Hepatocyte (in vitro differentiated cells): ENCODE results near the gene LYRM4. TPM values are rescaled to one million over a fixed set of nuclear protein-coding genes. Genes with fewer than 3 reads are reported as not detected.

ENCODE experiments used
- DNase-seq: peaks from one replicate; pipeline ENCODE4 v3.0.0-alpha.2; 2016; ENCODE audit warnings: low spot score
- H2AFZ ChIP-seq: fragments of 200-600 bp; sonication (generic); 2 replicates; pipeline ENCODE4 v1.6.0; 2016; ENCODE audit warnings: antibody characterized with exemption, mild to moderate bottlenecking
- H3K27ac ChIP-seq: fragments of 200-600 bp; sonication (generic); 2 replicates; pipeline ENCODE4 v1.5.1; 2016; ENCODE audit warnings: mild to moderate bottlenecking
- H3K27me3 ChIP-seq: fragments of 200-600 bp; sonication (generic); 2 replicates; pipeline ENCODE4 v1.6.1; 2016
- H3K36me3 ChIP-seq: fragments of 200-600 bp; sonication (generic); replicated peaks from 2 replicates; pipeline ENCODE4 v1.5.1; 2016; ENCODE audit warnings: low read depth; ENCODE audit not compliant: insufficient read depth
- H3K4me1 ChIP-seq: fragments of 200-600 bp; sonication (generic); 2 replicates; pipeline ENCODE4 v1.5.1; 2016; ENCODE audit warnings: mild to moderate bottlenecking, moderate library complexity; ENCODE audit not compliant: insufficient read depth
- H3K4me2 ChIP-seq: fragments of 200-600 bp; sonication (generic); 2 replicates; pipeline ENCODE4 v1.6.0; 2016
- H3K4me3 ChIP-seq: fragments of 200-600 bp; sonication (generic); 2 replicates; pipeline ENCODE4 v1.5.1; 2016; ENCODE audit warnings: mild to moderate bottlenecking
- H3K79me2 ChIP-seq: fragments of 200-600 bp; sonication (generic); 2 replicates; pipeline ENCODE4 v1.6.0; 2017; ENCODE audit warnings: mild to moderate bottlenecking
- H3K9me2 ChIP-seq: fragments of 200-600 bp; sonication (generic); replicated peaks from 2 replicates; pipeline ENCODE4 v1.6.0; 2017; ENCODE audit warnings: mild to moderate bottlenecking; ENCODE audit not compliant: insufficient read depth
- H3K9me3 ChIP-seq: fragments of 200-600 bp; sonication (generic); 2 replicates; pipeline ENCODE4 v1.5.1; 2016; ENCODE audit warnings: low read depth, mild to moderate bottlenecking
- H4K20me1 ChIP-seq: fragments of 200-600 bp; sonication (generic); 2 replicates; pipeline ENCODE4 v1.6.0; 2016; ENCODE audit warnings: mild to moderate bottlenecking; ENCODE audit not compliant: insufficient read depth, poor library complexity, severe bottlenecking
- CTCF ChIP-seq: fragments of 200-600 bp; sonication (generic); IDR thresholded peaks from 2 replicates; pipeline ENCODE4 v1.5.1; 2016; ENCODE audit warnings: antibody characterized with exemption, mild to moderate bottlenecking; ENCODE audit not compliant: poor library complexity
- EZH2 ChIP-seq: fragments of 200-600 bp; sonication (generic); IDR thresholded peaks from 2 replicates; pipeline ENCODE4 v1.6.1; 2016; ENCODE audit warnings: antibody characterized with exemption, mild to moderate bottlenecking, borderline replicate concordance
- EZH2phosphoT487 ChIP-seq: fragments of 200-600 bp; sonication (generic); IDR thresholded peaks from one replicate; pipeline ENCODE4 v1.6.1; 2018; ENCODE audit warnings: antibody characterized with exemption, mild to moderate bottlenecking, low read depth, moderate library complexity; ENCODE audit not compliant: unreplicated experiment, severe bottlenecking
- WGBS: methylation state at CpG from one replicate; pipeline ENCODE4 v1.1.6; 2016; ENCODE audit warnings: low lambda C conversion rate; ENCODE audit errors: missing lambda C conversion rate; 5-methylcytosine and 5-hydroxymethylcytosine counted together
- polyA plus RNA-seq: library from polyadenylated mRNA; unstranded; fragments of >200 nt; fragmentation: Nextera tagmentation; extraction: Ambion mirVana; gene quantifications from 2 replicates; pipeline ENCODE4 v1.2.1, GENCODE V29; 2016
- total RNA-seq: library from RNA; depleted of rRNA; stranded (reverse); fragments of >200 nt; gene quantifications from 2 replicates; pipeline ENCODE4 v1.2.3, GENCODE V29; 2014

LYRM4 gene
- total and polyA plus RNA-seq, 2 experiments from 2014 or later = 20.5 to 22.9 TPM

GRCh38 chr6:5294392-5295211, 33.9 kb upstream of the LYRM4 start:
- Histone ChIP-seq H3K9me2 (no peaks in the 10 kb centered on the region), H3K27ac (no peak overlapping the region)

GRCh38 chr6:5293692-5294091, 32.9 kb upstream of the LYRM4 start:
- Histone ChIP-seq H3K4me3 (no peak overlapping the region), H3K9me2 (no peaks in the 10 kb centered on the region), H3K27me3 (no peaks in the 10 kb centered on the region), H2AFZ (no peak overlapping the region), H3K27ac (no peak overlapping the region), H3K4me2 (no peak overlapping the region), H4K20me1 (no peaks in the 10 kb centered on the region), H3K36me3 (no peaks in the 10 kb centered on the region), H3K79me2 (peaks cover 16% of the 10 kb centered on the region), H3K9me3 (no peaks in the 10 kb centered on the region), H3K4me1 (no peaks in the 10 kb centered on the region)
- no peak for TF ChIP-seq EZH2
- TF ChIP-seq EZH2phosphoT487 = no peak
- TF ChIP-seq CTCF = no peak
- WGBS = 68% methylated on average over 2 of the region's 2 CpGs
- no peak for DNase-seq

More at GRCh38 chr6:5294392-5295211, 33.9 kb upstream of the LYRM4 start:
- no peaks in the 10 kb centered on the region for H3K4me1 ChIP-seq
- TF ChIP-seq EZH2phosphoT487 (no peak), CTCF (no peak), EZH2 (no peak)
- H3K79me2 ChIP-seq = peaks cover 13% of the 10 kb centered on the region
- WGBS = 93% methylated on average over 11 of the region's 11 CpGs
- DNase-seq = no peak
- H3K4me2 ChIP-seq = no peak overlapping the region
- no peaks in the 10 kb centered on the region for H3K36me3 ChIP-seq
- no peaks in the 10 kb centered on the region for H3K27me3 ChIP-seq
- H2AFZ ChIP-seq = no peak overlapping the region
- no peaks in the 10 kb centered on the region for H4K20me1 ChIP-seq
- H3K4me3 ChIP-seq = no peak overlapping the region
- H3K9me3 ChIP-seq = no peaks in the 10 kb centered on the region

- Histone ChIP-seq H3K9me3 (no peaks in the 10 kb centered on the region), H3K36me3 (no peaks in the 10 kb centered on the region), H3K4me3 (no peak overlapping the region), H3K27me3 (no peaks in the 10 kb centered on the region), H3K27ac (no peak overlapping the region), H3K9me2 (no peaks in the 10 kb centered on the region), H3K4me1 (no peaks in the 10 kb centered on the region), H3K4me2 (no peak overlapping the region), H4K20me1 (no peaks in the 10 kb centered on the region), H3K79me2 (peaks cover 8% of the 10 kb centered on the region), H2AFZ (no peak overlapping the region)
- DNase-seq = no peak
- 52% methylated on average over 1 of the region's 1 CpG for WGBS
- TF ChIP-seq EZH2phosphoT487 (no peak), CTCF (no peak), EZH2 (no peak)
These were observed 31.4 kb upstream of the LYRM4 start for GRCh38 chr6:5292154-5292553.
